ENCODE measurements around the gene RAB3D. TPM values are rescaled to one million over a fixed set of nuclear protein-coding genes. Genes with fewer than 3 reads are reported as not detected.

RAB3D gene
- total and polyA plus RNA-seq, 2 experiments from 2014 or later: 3.8 to 21.2 TPM

- H3K9me2 ChIP-seq (ENCODE audit: insufficient read depth): no peaks in the 10 kb centered on the region
- no peak for ATAC-seq
- H3K79me2 ChIP-seq (replicated peaks; ENCODE audit: insufficient read depth): no peaks in the 10 kb centered on the region
- H3K4me2 ChIP-seq: no peak overlapping the region
- Mint-ChIP-seq H3K4me3 (no peak overlapping the region), H3K27me3 (ENCODE audit: insufficient read depth, low read depth, poor library complexity) (peaks cover 15% of the 10 kb centered on the region), H3K27ac (no peak overlapping the region), H3K4me1 (peaks cover 12% of the 10 kb centered on the region), H3K36me3 (ENCODE audit: low read depth) (0 out of 3 replicates have a peak, but pooled peaks cover 3% of the 10 kb centered on the region), H3K9me3 (no peaks in the 10 kb centered on the region)
- H3F3A ChIP-seq (replicated peaks; ENCODE audit: low read depth): no peaks in the 10 kb centered on the region
- peaks cover 5% of the 10 kb centered on the region; the same call in 1 of the 2 replicates for H4K20me1 ChIP-seq (replicated peaks; ENCODE audit: insufficient read depth)
- DNase-seq (ENCODE audit: low spot score): no peak
- H3K4me1 ChIP-seq (ENCODE audit: insufficient read depth): peaks cover 6% of the 10 kb centered on the region; the same call in 1 of the 2 replicates
- TF ChIP-seq CREB1 (CRISPR knock-in tag; IDR thresholded peaks at IDR 0.05; ENCODE audit: low read depth) (no peak), NANOG (IDR thresholded peaks at IDR 0.05; ENCODE audit: borderline replicate concordance) (no peak), POLR2AphosphoS5 (IDR thresholded peaks at IDR 0.05; ENCODE audit: low read depth) (no peak), EZH2phosphoT487 (IDR thresholded peaks at IDR 0.05; ENCODE audit: unreplicated experiment) (no peak), ZNF331 (CRISPR knock-in tag; IDR thresholded peaks at IDR 0.05; ENCODE audit: low read depth) (no peak), JUNB (IDR thresholded peaks at IDR 0.05; ENCODE audit: unreplicated experiment) (no peak), ZNF462 (CRISPR knock-in tag; IDR thresholded peaks at IDR 0.05) (no peak), ZNF114 (CRISPR knock-in tag; IDR thresholded peaks at IDR 0.05) (no peak), STAT1 (IDR thresholded peaks at IDR 0.05; ENCODE audit: unreplicated experiment) (no peak), CTCF (conservative IDR thresholded peaks at IDR 0.05; ENCODE audit: low read depth in 2 of 2) (no peak), ETS1 (IDR thresholded peaks at IDR 0.05) (no peak), REST (IDR thresholded peaks at IDR 0.05; ENCODE audit: unreplicated experiment) (no peak), EZH2 (IDR thresholded peaks at IDR 0.05; ENCODE audit: low read depth, unreplicated experiment) (no peak)
- H2AFZ ChIP-seq: no peak overlapping the region
- H3K36me3 ChIP-seq (ENCODE audit: insufficient read depth): no peaks in the 10 kb centered on the region
- no peak overlapping the region for H3K27ac ChIP-seq (ENCODE audit: low read depth)
- no peak overlapping the region for H3K4me3 ChIP-seq
- no peaks in the 10 kb centered on the region for H3K27me3 ChIP-seq (ENCODE audit: insufficient read depth)
Observed at GRCh38 chr19:11364935-11365334, 25.5 kb upstream of the RAB3D start.
